ENCODE measurements around the gene DDIAS. TPM values are rescaled to one million over a fixed set of nuclear protein-coding genes. Genes with fewer than 3 reads are reported as not detected.
"Not testable (repeated sequence)": the region's sequence is repeated elsewhere in the genome, so short reads cannot be mapped to it uniquely, and the experiment has no call there.

The DDIAS gene, protein sequence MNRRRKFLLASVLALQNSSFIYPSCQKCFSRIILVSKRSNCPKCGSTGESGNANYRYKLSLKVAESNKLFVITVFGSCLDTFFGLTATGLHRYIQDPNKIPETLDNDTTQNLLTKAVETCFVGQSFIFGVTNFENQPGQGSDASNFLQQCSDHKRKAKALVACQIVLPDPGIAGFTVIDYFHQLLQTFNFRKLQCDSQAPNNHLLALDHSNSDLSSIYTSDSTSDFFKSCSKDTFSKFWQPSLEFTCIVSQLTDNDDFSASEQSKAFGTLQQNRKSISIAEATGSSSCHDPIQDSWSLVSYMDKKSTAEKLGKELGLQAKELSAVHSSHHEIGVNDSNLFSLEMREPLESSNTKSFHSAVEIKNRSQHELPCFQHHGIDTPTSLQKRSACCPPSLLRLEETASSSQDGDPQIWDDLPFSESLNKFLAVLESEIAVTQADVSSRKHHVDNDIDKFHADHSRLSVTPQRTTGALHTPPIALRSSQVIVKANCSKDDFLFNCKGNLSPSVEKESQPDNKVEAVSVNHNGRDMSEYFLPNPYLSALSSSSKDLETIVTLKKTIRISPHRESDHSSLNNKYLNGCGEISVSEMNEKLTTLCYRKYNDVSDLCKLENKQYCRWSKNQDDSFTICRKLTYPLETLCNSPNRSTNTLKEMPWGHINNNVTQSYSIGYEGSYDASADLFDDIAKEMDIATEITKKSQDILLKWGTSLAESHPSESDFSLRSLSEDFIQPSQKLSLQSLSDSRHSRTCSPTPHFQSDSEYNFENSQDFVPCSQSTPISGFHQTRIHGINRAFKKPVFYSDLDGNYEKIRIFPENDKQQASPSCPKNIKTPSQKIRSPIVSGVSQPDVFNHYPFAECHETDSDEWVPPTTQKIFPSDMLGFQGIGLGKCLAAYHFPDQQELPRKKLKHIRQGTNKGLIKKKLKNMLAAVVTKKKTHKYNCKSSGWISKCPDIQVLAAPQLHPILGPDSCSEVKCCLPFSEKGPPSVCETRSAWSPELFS
- total RNA-seq (2.3 and 4.0 TPM in 2 replicates), polyA plus RNA-seq (4.8 and 6.2 TPM in 2 replicates)

DNA sequence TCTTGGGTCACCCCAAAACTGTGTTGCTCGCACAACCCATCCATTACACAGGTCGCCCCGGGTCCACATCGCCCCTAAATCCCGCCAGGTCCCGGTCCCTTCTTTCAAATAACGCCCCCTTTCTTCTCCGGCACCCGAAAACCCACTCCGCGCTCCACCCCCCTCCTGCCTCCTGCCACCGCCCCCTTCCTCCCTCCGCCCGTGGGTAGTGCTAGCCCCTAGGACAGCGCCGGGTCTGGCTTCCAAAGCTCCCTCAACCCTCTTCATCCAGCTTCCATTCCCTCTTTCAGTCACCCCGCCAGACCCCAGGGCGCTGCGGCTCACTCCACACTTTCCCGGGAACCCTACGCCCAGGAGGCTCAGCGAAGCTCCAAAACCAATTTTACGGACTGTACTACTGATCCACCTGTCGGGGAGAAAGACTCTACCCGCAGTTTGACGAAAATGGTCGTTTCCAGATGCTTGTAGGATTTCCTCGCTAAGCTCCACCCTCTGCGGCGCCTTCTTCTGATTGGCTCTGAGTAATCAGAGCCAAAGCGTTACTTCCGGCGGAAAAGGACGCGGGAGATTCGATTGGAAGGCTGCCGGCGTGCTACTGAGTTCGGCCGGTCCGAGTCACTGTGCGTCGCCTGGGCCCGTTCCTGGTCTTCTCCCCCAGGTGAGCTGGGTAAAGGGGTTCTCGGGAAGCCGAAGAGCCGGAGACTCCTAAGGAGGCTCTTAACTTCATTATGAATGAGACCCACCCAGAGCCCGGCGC is at the start of gene DDIAS:
Gene DDIAS (plus strand): TSS at position 572 of the 757 bp plus-strand sequence. CDS start 13,003 bp downstream, outside the sequence.
- peak within 1 kb of the TSS; percentile 87 for H3K27ac ChIP-seq
- no peaks in the 10 kb centered on the region for H3K36me3 ChIP-seq
- peak within 1 kb of the TSS; percentile 50 for H3K4me3 ChIP-seq
- DNase-seq (ENCODE audit: low read depth in 1 of 2, low spot score in 1 of 2): peak; percentile 98 to 99
- no peaks in the 10 kb centered on the region for H3K9me3 ChIP-seq (ENCODE audit: low read depth)
- TF ChIP-seq, protein P1, sequence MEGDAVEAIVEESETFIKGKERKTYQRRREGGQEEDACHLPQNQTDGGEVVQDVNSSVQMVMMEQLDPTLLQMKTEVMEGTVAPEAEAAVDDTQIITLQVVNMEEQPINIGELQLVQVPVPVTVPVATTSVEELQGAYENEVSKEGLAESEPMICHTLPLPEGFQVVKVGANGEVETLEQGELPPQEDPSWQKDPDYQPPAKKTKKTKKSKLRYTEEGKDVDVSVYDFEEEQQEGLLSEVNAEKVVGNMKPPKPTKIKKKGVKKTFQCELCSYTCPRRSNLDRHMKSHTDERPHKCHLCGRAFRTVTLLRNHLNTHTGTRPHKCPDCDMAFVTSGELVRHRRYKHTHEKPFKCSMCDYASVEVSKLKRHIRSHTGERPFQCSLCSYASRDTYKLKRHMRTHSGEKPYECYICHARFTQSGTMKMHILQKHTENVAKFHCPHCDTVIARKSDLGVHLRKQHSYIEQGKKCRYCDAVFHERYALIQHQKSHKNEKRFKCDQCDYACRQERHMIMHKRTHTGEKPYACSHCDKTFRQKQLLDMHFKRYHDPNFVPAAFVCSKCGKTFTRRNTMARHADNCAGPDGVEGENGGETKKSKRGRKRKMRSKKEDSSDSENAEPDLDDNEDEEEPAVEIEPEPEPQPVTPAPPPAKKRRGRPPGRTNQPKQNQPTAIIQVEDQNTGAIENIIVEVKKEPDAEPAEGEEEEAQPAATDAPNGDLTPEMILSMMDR (IDR thresholded peaks at IDR 0.05; ENCODE audit: low read depth, low read length): no peak
- no peaks in the 10 kb centered on the region for H3K27me3 ChIP-seq
- peaks cover 7% of the 10 kb centered on the region for H3K4me1 ChIP-seq (ENCODE audit: low read depth)

DNA sequence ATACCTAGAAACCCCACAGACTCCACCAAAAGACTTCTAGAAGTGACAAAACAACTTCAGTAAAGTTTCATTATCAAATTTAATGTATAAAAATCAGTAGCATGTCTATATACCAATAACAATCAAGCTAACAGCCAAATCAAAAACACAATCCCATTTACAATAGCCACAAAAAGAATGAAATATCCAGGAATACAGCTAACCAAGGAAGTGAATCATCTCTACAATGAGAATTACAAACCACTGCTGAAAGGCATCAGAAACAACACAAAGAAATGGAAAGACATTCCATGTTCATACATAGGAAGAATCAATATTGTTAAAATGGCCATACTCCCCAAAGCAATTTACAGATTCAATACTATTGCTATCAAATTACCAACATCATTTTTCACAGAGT is 47.3 kb upstream of the DDIAS start:
- TF ChIP-seq, protein P1 (IDR thresholded peaks at IDR 0.05; ENCODE audit: low read depth, low read length): no peak
- Histone ChIP-seq H3K27me3 (no peaks in the 10 kb centered on the region), H3K9me3 (ENCODE audit: low read depth) (no peaks in the 10 kb centered on the region), H3K27ac (no peak overlapping the region), H3K36me3 (peaks cover 5% of the 10 kb centered on the region), H3K4me3 (no peak overlapping the region), H3K4me1 (ENCODE audit: low read depth) (peaks cover 15% of the 10 kb centered on the region)
- no peak for DNase-seq (ENCODE audit: low read depth in 1 of 2, low spot score in 1 of 2)

DNA sequence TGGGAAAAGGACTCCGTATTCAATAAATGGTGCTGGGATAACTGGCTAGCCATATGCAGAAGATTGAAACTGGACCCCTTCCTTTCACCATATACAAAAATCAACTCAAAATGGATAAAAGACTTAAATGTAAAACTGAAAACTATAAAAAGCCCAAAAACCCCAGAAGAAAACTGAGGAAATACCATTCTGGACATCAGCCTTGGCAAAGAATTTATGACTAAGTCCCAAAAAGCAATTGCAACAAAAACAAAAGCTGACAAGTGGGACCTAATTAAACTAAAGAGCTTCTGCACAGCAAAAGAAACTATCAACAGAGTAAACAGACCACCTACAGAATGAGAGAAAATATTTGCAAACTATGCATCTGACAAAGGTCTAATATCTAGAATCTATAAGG is 46.6 kb upstream of the DDIAS start:
- peaks cover 15% of the 10 kb centered on the region for H3K4me1 ChIP-seq (ENCODE audit: low read depth)
- not testable (repeated sequence) for DNase-seq (ENCODE audit: low read depth in 1 of 2, low spot score in 1 of 2); H3K9me3 ChIP-seq (ENCODE audit: low read depth); H3K36me3 ChIP-seq; H3K4me3 ChIP-seq; H3K27me3 ChIP-seq; H3K27ac ChIP-seq

DNA sequence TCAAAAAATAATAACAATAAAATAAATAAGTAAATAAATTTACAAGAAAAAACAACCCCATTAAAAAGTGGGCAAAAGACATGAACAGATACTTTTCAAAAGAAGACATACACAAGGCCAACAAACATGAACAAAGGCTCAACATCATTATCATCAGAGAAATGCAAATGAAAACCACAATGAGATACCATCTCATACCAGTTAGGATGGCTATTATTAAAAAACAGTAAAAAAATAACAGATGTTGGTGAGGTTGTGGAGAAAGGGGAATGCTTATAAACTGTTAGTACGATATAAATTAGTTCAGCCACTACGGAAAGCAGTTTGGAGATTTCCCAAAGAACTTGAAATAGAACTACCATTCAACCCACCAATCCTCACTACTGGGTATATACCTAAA is 45.9 kb upstream of the DDIAS start:
- Histone ChIP-seq H3K27ac (no peak overlapping the region), H3K27me3 (no peaks in the 10 kb centered on the region), H3K9me3 (ENCODE audit: low read depth) (no peaks in the 10 kb centered on the region), H3K36me3 (no peaks in the 10 kb centered on the region), H3K4me3 (no peak overlapping the region), H3K4me1 (ENCODE audit: low read depth) (peaks cover 9% of the 10 kb centered on the region)
- no peak for DNase-seq (ENCODE audit: low read depth in 1 of 2, low spot score in 1 of 2)
- TF ChIP-seq, protein P1 (IDR thresholded peaks at IDR 0.05; ENCODE audit: low read depth, low read length): no peak

DNA sequence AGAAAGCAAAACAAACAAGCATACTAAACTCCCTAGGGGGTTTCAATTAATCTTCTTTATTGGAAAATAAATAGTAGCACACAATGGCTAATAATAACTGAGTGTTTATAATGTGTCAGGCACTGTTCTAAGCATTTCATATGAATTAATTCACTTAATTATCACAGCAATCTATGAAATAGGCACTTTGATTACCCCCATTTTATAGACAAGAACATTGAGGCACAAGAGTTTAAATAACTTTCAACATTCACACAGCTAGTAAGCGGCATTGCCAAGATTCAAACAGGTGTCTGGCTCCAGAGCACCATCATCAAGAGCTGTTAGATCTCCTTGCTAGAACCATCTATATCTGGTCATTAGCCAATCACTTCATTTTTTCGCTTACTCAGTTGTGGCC is 44.4 kb upstream of the DDIAS start:
- Histone ChIP-seq H3K27ac (no peak overlapping the region), H3K4me3 (no peak overlapping the region), H3K4me1 (ENCODE audit: low read depth) (no peaks in the 10 kb centered on the region), H3K9me3 (ENCODE audit: low read depth) (no peaks in the 10 kb centered on the region), H3K36me3 (no peaks in the 10 kb centered on the region), H3K27me3 (no peaks in the 10 kb centered on the region)
- TF ChIP-seq, protein P1 (IDR thresholded peaks at IDR 0.05; ENCODE audit: low read depth, low read length): no peak
- DNase-seq (ENCODE audit: low read depth in 1 of 2, low spot score in 1 of 2): no peak

Data from cardiac muscle cell (in vitro differentiated cells and primary cell).